T-helper 22 cell (primary cell): Measurements from ENCODE around the gene OR52B6.
"Not testable (repeated sequence)": the region's sequence is repeated elsewhere in the genome, so short reads cannot be mapped to it uniquely, and the experiment has no call there.

ENCODE experiments used
- DNase-seq: peaks from one replicate; pipeline ENCODE4 v3.0.0-alpha.2; 2020; ENCODE audit warnings: low read depth

The OR52B6 gene

DNA sequence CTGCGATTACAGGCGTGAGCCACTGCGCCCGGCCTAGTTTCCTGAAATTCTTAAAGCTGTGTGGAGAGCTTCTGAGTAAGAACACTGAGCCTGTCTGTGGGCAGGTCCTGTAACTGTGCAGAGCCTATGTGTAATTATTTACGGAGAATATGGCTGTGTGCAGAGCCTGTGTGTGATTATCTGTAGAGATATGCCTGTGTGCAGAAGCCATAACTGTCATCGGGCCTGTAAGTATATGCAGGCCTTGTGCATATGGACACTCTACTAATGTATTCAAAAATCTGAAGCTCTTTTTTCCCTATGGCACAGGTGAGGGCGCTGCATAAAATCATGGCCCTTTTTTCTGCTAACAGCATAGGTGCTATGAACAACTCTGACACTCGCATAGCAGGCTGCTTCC, at the start of gene OR52B6:
Gene OR52B6 (plus strand): TSS at position 301 of the 400 bp plus-strand sequence. CDS start 0 bp downstream, at position 301.
- DNase-seq: no peak

DNA sequence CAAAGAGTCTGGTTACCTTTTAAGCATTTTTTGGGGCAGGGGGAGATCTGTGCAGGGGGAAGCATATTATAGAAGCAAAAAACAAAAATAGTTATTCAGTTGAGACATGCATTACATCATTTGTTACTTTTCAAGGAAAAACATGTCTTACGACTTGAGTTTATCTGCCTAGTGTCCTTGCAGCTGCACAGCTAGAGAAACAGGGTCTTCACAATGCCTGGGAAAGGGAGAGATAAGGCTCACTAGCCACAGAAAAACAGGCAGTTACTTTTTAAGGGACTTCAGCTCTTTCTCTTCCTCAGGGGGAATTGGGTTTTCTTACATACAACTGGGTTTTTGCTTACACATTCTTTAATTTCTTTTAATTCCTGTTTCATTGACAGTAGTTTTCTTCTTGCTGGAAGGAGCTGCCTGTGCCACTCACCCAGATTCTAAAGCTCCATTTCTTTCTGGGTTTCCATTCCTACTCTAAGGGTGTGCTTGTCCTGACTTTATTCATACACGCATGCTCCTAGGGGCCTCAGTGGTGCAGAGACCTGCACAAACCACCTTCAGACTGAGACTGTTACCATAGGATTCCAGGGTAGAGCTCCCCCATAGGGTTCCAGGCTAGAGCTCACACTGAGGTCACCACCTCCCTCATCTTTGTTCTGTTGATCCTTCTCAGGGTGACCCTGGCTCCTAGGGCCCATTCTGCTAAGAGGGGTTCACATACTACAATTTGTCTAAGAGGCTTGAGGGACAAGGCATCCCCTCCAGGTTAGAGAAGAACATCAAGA, 49.4 kb upstream of the OR52B6 start:
- DNase-seq: no peak

- DNase-seq: no peak
Measured at GRCh38 chr11:5534046-5534445, 46.6 kb upstream of the OR52B6 start.

- DNase-seq: no peak
Measured at GRCh38 chr11:5536482-5536881, 44.2 kb upstream of the OR52B6 start.

GRCh38 chr11:5541427-5541826, 39.2 kb upstream of the OR52B6 start:
- DNase-seq: no peak

DNA sequence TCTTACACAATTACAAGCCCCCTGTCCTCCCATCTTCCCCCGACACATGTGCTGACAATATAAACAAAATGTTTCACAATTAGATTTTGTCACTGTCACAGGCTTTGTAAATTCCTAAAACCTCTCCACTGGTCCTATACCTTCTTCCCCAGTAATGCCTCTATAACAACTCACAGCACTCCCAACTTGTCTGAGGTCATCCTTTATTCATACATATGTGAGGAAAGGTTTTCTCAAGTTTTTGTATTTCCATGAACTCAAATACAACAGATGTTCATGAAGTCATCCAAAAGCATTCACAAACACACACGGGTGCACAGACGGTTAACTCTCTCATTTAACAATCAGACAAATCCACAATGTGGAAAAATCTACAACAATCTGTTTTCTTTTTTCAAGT, 34.2 kb upstream of the OR52B6 start:
- DNase-seq: no peak

- DNase-seq: no peak
Measured at GRCh38 chr11:5547982-5548381, 32.7 kb upstream of the OR52B6 start.

- no peak for DNase-seq
Measured at GRCh38 chr11:5548440-5548839, 32.2 kb upstream of the OR52B6 start, which contains the start of gene OR52H1. Gene OR52H1 (minus strand): TSS chr11:5548540. CDS start chr11:5545505, 3,035 bp downstream.

GRCh38 chr11:5550440-5551095, 30.1 kb upstream of the OR52B6 start:
- DNase-seq: no peak

- no peak for DNase-seq
Measured at GRCh38 chr11:5553343-5553742, 27.3 kb upstream of the OR52B6 start.

- no peak for DNase-seq
Measured at GRCh38 chr11:5556596-5557188, 24.0 kb upstream of the OR52B6 start.

DNA sequence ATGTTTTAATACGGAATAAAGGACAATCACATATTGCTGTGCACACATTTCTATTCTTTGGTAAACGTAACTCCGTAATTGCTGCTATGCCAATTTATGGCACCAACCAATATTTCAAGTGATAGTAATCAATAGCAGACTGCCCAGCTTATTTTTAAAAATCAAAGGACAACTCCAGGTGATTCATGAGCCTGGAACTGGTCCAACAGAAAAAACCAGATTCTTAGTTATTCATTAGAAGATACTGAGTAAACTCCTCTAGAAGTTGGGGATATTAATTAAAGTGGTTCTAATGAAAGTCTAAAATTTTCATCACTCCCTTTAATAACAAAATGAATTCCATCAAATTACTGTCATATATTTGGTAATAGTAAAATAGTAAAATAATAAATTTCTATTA, 22.9 kb upstream of the OR52B6 start:
- DNase-seq: no peak

GRCh38 chr11:5564259-5565019, 16.2 kb upstream of the OR52B6 start:
- no peak for DNase-seq

DNA sequence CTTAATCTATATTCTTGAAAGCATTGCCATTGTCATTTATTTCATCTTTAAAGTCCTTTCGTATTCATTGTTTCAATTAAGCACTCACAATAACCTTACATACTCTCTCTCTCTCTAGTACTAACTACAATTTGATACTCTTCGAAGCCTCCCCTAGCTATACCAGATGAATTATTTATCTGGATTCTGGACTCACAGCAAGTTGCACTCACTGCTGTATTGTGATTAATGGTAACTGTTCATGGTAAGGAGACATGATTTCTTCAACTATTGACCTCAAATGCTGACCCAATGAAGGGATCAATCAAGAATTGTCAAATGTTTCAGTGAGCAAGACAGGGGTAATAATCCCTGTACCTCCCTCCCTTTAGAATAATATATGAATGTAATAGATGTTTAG, 6.0 kb upstream of the OR52B6 start:
- DNase-seq: no peak

DNA sequence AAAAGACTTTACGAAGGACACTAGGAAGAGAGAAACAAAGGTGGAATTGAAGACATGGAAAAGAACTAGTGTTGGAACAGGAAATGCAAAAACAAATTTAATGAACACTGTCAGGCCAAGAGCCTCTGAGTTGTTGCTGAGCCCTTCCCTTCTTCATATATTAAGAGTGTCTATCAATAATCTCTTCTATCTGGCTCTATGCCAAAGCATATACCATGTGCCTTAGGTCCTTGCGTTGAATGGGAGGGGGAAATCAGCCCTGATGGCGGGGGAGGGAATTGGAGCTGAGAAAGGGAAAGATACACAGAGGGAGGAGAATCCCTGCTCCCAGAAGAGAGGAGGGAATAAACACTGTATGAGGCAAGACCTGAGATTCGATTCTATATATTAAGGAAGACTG, 5.5 kb upstream of the OR52B6 start:
- DNase-seq: no peak

GRCh38 chr11:5577101-5577500, 3.6 kb upstream of the OR52B6 start:
- DNase-seq: no peak

DNA sequence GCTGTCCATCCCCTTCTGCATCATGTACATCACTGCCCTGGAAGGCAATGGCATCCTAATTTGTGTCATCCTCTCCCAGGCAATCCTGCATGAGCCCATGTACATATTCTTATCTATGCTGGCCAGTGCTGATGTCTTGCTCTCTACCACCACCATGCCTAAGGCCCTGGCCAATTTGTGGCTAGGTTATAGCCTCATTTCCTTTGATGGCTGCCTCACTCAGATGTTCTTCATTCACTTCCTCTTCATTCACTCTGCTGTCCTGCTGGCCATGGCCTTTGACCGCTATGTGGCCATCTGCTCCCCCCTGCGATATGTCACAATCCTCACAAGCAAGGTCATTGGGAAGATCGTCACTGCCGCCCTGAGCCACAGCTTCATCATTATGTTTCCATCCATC, 337 bp downstream of the OR52B6 start:
- DNase-seq: no peak

- not testable (repeated sequence) for DNase-seq
Measured at GRCh38 chr11:5584458-5584857, 3.8 kb downstream of the OR52B6 start.

DNA sequence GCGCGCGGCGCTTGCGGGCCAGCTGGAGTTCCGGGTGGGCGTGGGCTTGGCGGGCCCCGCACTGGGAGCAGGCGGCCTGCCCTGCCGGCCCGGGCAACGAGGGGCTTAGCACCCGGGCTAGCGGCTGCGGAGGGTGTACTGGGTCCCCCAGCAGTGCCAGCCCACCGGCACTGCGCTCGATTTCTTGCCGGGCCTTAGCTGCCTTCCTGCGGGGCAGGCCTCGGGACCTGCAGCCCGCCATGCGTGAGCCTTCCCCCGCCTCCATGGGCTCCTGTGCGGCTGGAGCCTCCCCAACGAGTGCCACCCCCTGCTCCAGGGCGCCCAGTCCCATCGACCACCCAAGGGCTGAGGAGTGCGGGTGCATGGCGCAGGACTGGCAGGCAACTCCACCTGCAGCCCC, 9.2 kb downstream of the OR52B6 start:
- not testable (repeated sequence) for DNase-seq

- DNase-seq: no peak
Measured at GRCh38 chr11:5591613-5592012, 10.9 kb downstream of the OR52B6 start.

GRCh38 chr11:5592615-5593014, 11.9 kb downstream of the OR52B6 start:
- DNase-seq: no peak

GRCh38 chr11:5593146-5593545, 12.5 kb downstream of the OR52B6 start:
- no peak for DNase-seq
